IMR-90 (cell line): ENCODE measurements around the gene PCDHA8. TPM values are rescaled to one million over a fixed set of nuclear protein-coding genes. Genes with fewer than 3 reads are reported as not detected.

Experiments
- ATAC-seq: fragments of 200-7000 bp; cut with Tn5 transposase; 2 replicates; pipeline ENCODE4 v1.9.1; 2020; ENCODE audit warnings: low read depth, mild to moderate bottlenecking, moderate library complexity
- BruUV-seq: library from RNA; stranded (reverse); fragments of 400-500 nt; replicated peaks from 2 replicates; lab custom pipeline; 2021; lab: Mats Ljungman, UMichigan
- CTCF ChIA-PET: fragments of 300-600 bp; formaldehyde crosslinking; extraction: SDS; loops from one replicate; lab custom pipeline; 2021; ENCODE audit warnings: antibody characterized with exemption; lab: Yijun Ruan, JAX
- POLR2A ChIA-PET: fragments of 300-600 bp; sonication (Branson Sonifier 250); formaldehyde crosslinking; loops from one replicate; lab custom pipeline; 2022; ENCODE audit warnings: antibody characterized with exemption; ENCODE audit not compliant: unreplicated experiment; lab: Charles Lee
- DNase-seq: peaks from one replicate; pipeline ENCODE4 v3.0.0; 2013
- H2AFZ ChIP-seq: replicated peaks from 2 replicates; pipeline ENCODE3; 2013; ENCODE audit warnings: low read length, mild to moderate bottlenecking; ENCODE audit not compliant: poor library complexity
- H2AK5ac ChIP-seq: 2 replicates; pipeline ENCODE4 v1.6.1; 2013; ENCODE audit warnings: low read depth, low read length, inconsistent platforms
- H2AK9ac ChIP-seq: replicated peaks from 2 replicates; pipeline ENCODE3; 2013; ENCODE audit warnings: mild to moderate bottlenecking, low read depth, low read length, moderate library complexity; ENCODE audit not compliant: poor library complexity
- H2BK120ac ChIP-seq: 2 replicates; pipeline ENCODE4 v1.6.1; 2013; ENCODE audit warnings: low read depth, low read length, inconsistent platforms
- H2BK15ac ChIP-seq: 3 replicates; pipeline ENCODE4 v1.6.1; 2013; ENCODE audit warnings: low read depth, low read length, inconsistent platforms
- H2BK20ac ChIP-seq: 2 replicates; pipeline ENCODE4 v1.6.1; 2013; ENCODE audit warnings: low read depth, mild to moderate bottlenecking, inconsistent platforms, low read length, moderate library complexity
- H2BK5ac ChIP-seq: 2 replicates; pipeline ENCODE4 v1.6.1; 2013; ENCODE audit warnings: mild to moderate bottlenecking, low read depth, low read length, inconsistent platforms; ENCODE audit not compliant: poor library complexity, severe bottlenecking
- H3K14ac ChIP-seq: replicated peaks from 2 replicates; pipeline ENCODE4 v1.6.1; 2013; ENCODE audit warnings: low read depth, low read length, inconsistent platforms
- H3K18ac ChIP-seq: 2 replicates; pipeline ENCODE4 v1.6.1; 2013; ENCODE audit warnings: low read depth, low read length, control low read depth
- H3K23ac ChIP-seq: 2 replicates; pipeline ENCODE4 v1.6.1; 2013; ENCODE audit warnings: low read depth, low read length, inconsistent platforms
- H3K27ac ChIP-seq: 2 replicates; pipeline ENCODE4 v1.5.1; 2013; ENCODE audit warnings: mild to moderate bottlenecking, control low read depth, low read length; ENCODE audit not compliant: insufficient read depth
- H3K27me3 ChIP-seq: 2 replicates; pipeline ENCODE4 v1.6.1; 2013; ENCODE audit warnings: low read length; ENCODE audit not compliant: control insufficient read depth, insufficient read depth
- H3K36me3 ChIP-seq: 2 replicates; pipeline ENCODE4 v1.6.1; 2013; ENCODE audit warnings: low read length, mixed read lengths; ENCODE audit not compliant: control insufficient read depth, insufficient read depth
- H3K4ac ChIP-seq: 2 replicates; pipeline ENCODE4 v1.6.1; 2013; ENCODE audit warnings: low read depth, low read length, inconsistent platforms
- H3K4me1 ChIP-seq: 2 replicates; pipeline ENCODE4 v1.6.1; 2013; ENCODE audit warnings: low read length, mixed read lengths; ENCODE audit not compliant: control insufficient read depth, insufficient read depth
- H3K4me2 ChIP-seq: 2 replicates; pipeline ENCODE4 v1.6.1; 2013; ENCODE audit warnings: low read depth, mild to moderate bottlenecking, control low read depth, low read length, moderate library complexity
- H3K4me3 ChIP-seq: 2 replicates; pipeline ENCODE4 v1.5.1; 2013; ENCODE audit warnings: low read depth, mild to moderate bottlenecking, control low read depth, low read length, moderate library complexity; ENCODE audit not compliant: insufficient read depth
- H3K56ac ChIP-seq: 2 replicates; pipeline ENCODE4 v1.6.1; 2013; ENCODE audit warnings: low read length, inconsistent platforms; ENCODE audit not compliant: insufficient read depth; ENCODE audit errors: extremely low read depth
- H3K79me1 ChIP-seq, 2 experiments: 2 replicates each; pipeline ENCODE4 v1.6.1; 2013; ENCODE audit warnings: low read length in 2 of 2, inconsistent platforms in 1 of 2, low read depth in 1 of 2
- H3K9ac ChIP-seq: 2 replicates; pipeline ENCODE4 v1.6.1; 2013; ENCODE audit warnings: low read depth, low read length, control low read depth
- H3K9me1 ChIP-seq: 2 replicates; pipeline ENCODE4 v1.6.1; 2013; ENCODE audit warnings: low read length, inconsistent platforms; ENCODE audit not compliant: insufficient read depth
- H3K9me3 ChIP-seq: 2 replicates; pipeline ENCODE4 v1.6.1; 2013; ENCODE audit warnings: low read length; ENCODE audit not compliant: control insufficient read depth, insufficient read depth
- H4K20me1 ChIP-seq: 2 replicates; pipeline ENCODE4 v1.6.1; 2013; ENCODE audit warnings: low read length, inconsistent platforms; ENCODE audit not compliant: insufficient read depth
- H4K5ac ChIP-seq: 2 replicates; pipeline ENCODE4 v1.6.1; 2013; ENCODE audit warnings: mild to moderate bottlenecking, low read depth, low read length, control low read depth
- H4K8ac ChIP-seq, 2 experiments: 2 replicates each; pipeline ENCODE4 v1.6.1; 2013; ENCODE audit warnings: low read depth in 2 of 2, low read length in 2 of 2, control low read depth in 1 of 2, inconsistent platforms in 1 of 2
- H4K91ac ChIP-seq: 2 replicates; pipeline ENCODE4 v1.6.1; 2013; ENCODE audit warnings: low read depth, low read length, inconsistent platforms; ENCODE audit not compliant: insufficient read depth
- BHLHE40 ChIP-seq: fragments of 150-350 bp; IDR thresholded peaks from 2 replicates; pipeline ENCODE4 v1.6.1; 2016; ENCODE audit warnings: mild to moderate bottlenecking, low read depth, low read length
- CEBPB ChIP-seq: IDR thresholded peaks from 2 replicates; pipeline ENCODE4 v1.6.1; 2012; ENCODE audit warnings: low read depth, low read length, improper control_type of control experiment
- CTCF ChIP-seq: conservative IDR thresholded peaks from 2 replicates; pipeline ENCODE4 v1.5.1; 2012; ENCODE audit warnings: mild to moderate bottlenecking, low read depth, low read length, improper control_type of control experiment
- SMC3 ChIP-seq: fragments of 150-350 bp; IDR thresholded peaks from 2 replicates; pipeline ENCODE4 v1.6.1; 2016; ENCODE audit warnings: low read depth, mild to moderate bottlenecking, antibody characterized with exemption, low read length, moderate library complexity
- WGBS, 2 experiments: methylation state at CpG; one replicate each; pipeline versions ENCODE4 v1.1.5 to v1.1.7; 2013; ENCODE audit warnings: missing lambda C conversion rate in 2 of 2; ENCODE audit not compliant: insufficient read length in 1 of 2; ENCODE audit errors: extremely low coverage in 2 of 2; 5-methylcytosine and 5-hydroxymethylcytosine counted together
- dilution Hi-C: fragments of 300-500 bp; cut with HindIII; formaldehyde crosslinking; loops from one replicate; pipeline ENCODE4 v1.14.3; 2018; ENCODE audit warnings: low sequenced_read_pairs; ENCODE audit not compliant: unreplicated experiment
- in situ Hi-C: fragments of 300-500 bp; cut with MboI; formaldehyde crosslinking; loops from 3 replicates; pipeline ENCODE4 v1.14.3; 2019; ENCODE audit warnings: low sequenced_read_pairs, inconsistent platforms, mixed read lengths
- intact Hi-C: fragments of 100-400 bp; cut with micrococcal nuclease; formaldehyde crosslinking; loops from 2 replicates; pipeline ENCODE4 v1.10.0; 2022
- polyA plus RNA-seq, 3 experiments: library from polyadenylated mRNA; depleted of rRNA; stranded (reverse); fragments of >200 nt; gene quantifications; 2 replicates each; pipeline ENCODE4 v1.2.3, GENCODE V29; 2012; ENCODE audit warnings: low replicate concordance in 1 of 3
- total RNA-seq: library from RNA; depleted of rRNA; stranded (reverse); fragments of >200 nt; gene quantifications from 2 replicates; pipeline ENCODE4 v1.2.3, GENCODE V29; 2012

PCDHA8 gene
- total and polyA plus RNA-seq, 2 of the 4 experiments (the other 2 are of a cell fraction), result under 0.01 to 0.02 TPM

- Histone ChIP-seq H3K14ac (no peak within 1 kb of the TSS), H3K27ac (no peak within 1 kb of the TSS), H2BK5ac (no peak within 1 kb of the TSS), H3K4me1 (no peaks in the 10 kb centered on the region), H3K36me3 (no peaks in the 10 kb centered on the region), H4K20me1 (no peaks in the 10 kb centered on the region), H2BK120ac (no peak within 1 kb of the TSS), H3K23ac (no peak within 1 kb of the TSS), H2AK9ac (no peak within 1 kb of the TSS), H3K4me3 (peak within 1 kb of the TSS; percentile 36; the same call in 1 of the 2 replicates), H2BK15ac (no peak within 1 kb of the TSS), H4K8ac (no peak within 1 kb of the TSS), H3K9me3 (peaks cover 26% of the 10 kb centered on the region), H3K9ac (no peak within 1 kb of the TSS), H3K27me3 (no peaks in the 10 kb centered on the region), H4K5ac (no peak within 1 kb of the TSS), H2AFZ (no peak within 1 kb of the TSS), H4K91ac (no peak within 1 kb of the TSS), H2BK20ac (no peak within 1 kb of the TSS), H2AK5ac (no peak within 1 kb of the TSS), H3K56ac (no peak within 1 kb of the TSS), H3K18ac (no peak within 1 kb of the TSS), H3K4me2 (peak within 1 kb of the TSS; percentile 50), H3K9me1 (no peaks in the 10 kb centered on the region), H3K4ac (no peak within 1 kb of the TSS), H3K79me1 (no peaks in the 10 kb centered on the region)
- ATAC-seq (no peak), DNase-seq (peak; percentile 1)
- dilution Hi-C loops, result no loop called here
- POLR2A ChIA-PET, result no interaction called here
- TF ChIP-seq CTCF (peak; percentile 30), SMC3 (no peak), CEBPB (no peak), BHLHE40 (no peak)
- intact Hi-C loops, result no loop called here
- in situ Hi-C loops, result no loop called here
- CTCF ChIA-PET, result no interaction called here
- WGBS, 2 experiments, result 30% methylated on average over 6 of the region's 29 CpGs; no CpG with 5 or more reads in 1 of the 2 experiments
- BruUV-seq, result no TSS peak
These were observed 40.0 kb upstream of the PCDHA8 start, which contains the start of gene PCDHA3 for GRCh38 chr5:140800816-140801493. Gene PCDHA3, plus strand, starts transcription at chr5:140801057.
